CD4-positive, alpha-beta T cell treated with Interleukin-15 for 1 hour (primary cell): ENCODE data around the gene SNX1.
A peak's percentile ranks its signal among the peaks of the same experiment; 100 is the strongest.
"Not testable (repeated sequence)": the region's sequence is repeated elsewhere in the genome, so short reads cannot be mapped to it uniquely, and the experiment has no call there.

Source experiments
- DNase-seq: peaks from one replicate; pipeline ENCODE4 v3.0.0-alpha.2; 2020

The SNX1 gene

GRCh38 chr15:64095795-64096667 lies at the start of gene SNX1:
TSS of gene SNX1 (plus strand) at chr15:64095982. CDS start at chr15:64096014, 32 bp downstream.
- peak; percentile 95 for DNase-seq

GRCh38 chr15:64046421-64047153 lies 49.2 kb upstream of the SNX1 start, which contains the start of gene DAPK2:
TSS of gene DAPK2 (minus strand) at chr15:64046485. CDS start at chr15:64040261, 6,224 bp downstream.
- peak; percentile 60 for DNase-seq

- DNase-seq: no peak
These were observed 46.9 kb upstream of the SNX1 start for GRCh38 chr15:64048781-64049460.

- DNase-seq: no peak
These were observed 45.3 kb upstream of the SNX1 start for GRCh38 chr15:64050281-64051092.

GRCh38 chr15:64051093-64051402 lies 44.7 kb upstream of the SNX1 start:
- DNase-seq: no peak

- no peak for DNase-seq
These were observed 44.1 kb upstream of the SNX1 start for GRCh38 chr15:64051407-64052259.

GRCh38 chr15:64052925-64053491 lies 42.8 kb upstream of the SNX1 start:
- DNase-seq: no peak

GRCh38 chr15:64053674-64054073 lies 42.1 kb upstream of the SNX1 start:
- not testable (repeated sequence) for DNase-seq

GRCh38 chr15:64058279-64058678 lies 37.5 kb upstream of the SNX1 start:
- no peak for DNase-seq

GRCh38 chr15:64059104-64059503 lies 36.7 kb upstream of the SNX1 start:
- not testable (repeated sequence) for DNase-seq

- DNase-seq: no peak
These were observed 35.1 kb upstream of the SNX1 start for GRCh38 chr15:64060716-64061115.

- DNase-seq: no peak
These were observed 29.3 kb upstream of the SNX1 start for GRCh38 chr15:64066451-64066850.

GRCh38 chr15:64067564-64068030 lies 28.2 kb upstream of the SNX1 start:
- DNase-seq: peak; percentile 64

- DNase-seq: no peak
These were observed 27.6 kb upstream of the SNX1 start for GRCh38 chr15:64068133-64068532.

GRCh38 chr15:64070106-64070505 lies 25.7 kb upstream of the SNX1 start:
- no peak for DNase-seq

GRCh38 chr15:64070965-64071851 lies 24.6 kb upstream of the SNX1 start:
- no peak for DNase-seq

GRCh38 chr15:64071931-64072765 lies 23.6 kb upstream of the SNX1 start:
- no peak for DNase-seq

GRCh38 chr15:64072812-64073211 lies 23.0 kb upstream of the SNX1 start:
- no peak for DNase-seq

GRCh38 chr15:64073496-64073895 lies 22.3 kb upstream of the SNX1 start:
- not testable (repeated sequence) for DNase-seq
